Measurements from ENCODE around the gene HOXB1.

Gene HOXB1

GRCh38 chr17:48553826-48554225 is 23.0 kb upstream of the HOXB1 start:
- no peak for DNase-seq

DNA sequence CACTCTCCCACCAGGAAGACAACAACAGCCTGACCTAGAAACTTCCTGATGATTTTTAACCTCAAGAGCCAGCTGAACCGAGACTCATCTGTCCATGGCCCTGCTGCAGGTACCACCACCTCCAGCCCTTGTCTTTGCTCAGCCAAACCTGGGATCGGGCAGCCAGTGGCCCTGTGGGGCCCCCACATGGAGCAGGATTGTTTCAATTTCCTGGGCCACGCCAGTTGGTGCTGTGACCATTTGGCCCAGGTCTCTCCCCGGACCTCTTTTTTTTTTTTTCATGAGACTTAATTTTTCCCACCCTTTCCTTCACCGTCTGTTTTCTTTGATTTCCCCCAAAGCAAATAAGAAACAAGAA is 22.4 kb upstream of the HOXB1 start:
- no peak for DNase-seq

GRCh38 chr17:48552466-48553189 is 21.8 kb upstream of the HOXB1 start:
- DNase-seq, result no peak

- no peak for DNase-seq
Measured at GRCh38 chr17:48551596-48552465, 21.0 kb upstream of the HOXB1 start.

DNA sequence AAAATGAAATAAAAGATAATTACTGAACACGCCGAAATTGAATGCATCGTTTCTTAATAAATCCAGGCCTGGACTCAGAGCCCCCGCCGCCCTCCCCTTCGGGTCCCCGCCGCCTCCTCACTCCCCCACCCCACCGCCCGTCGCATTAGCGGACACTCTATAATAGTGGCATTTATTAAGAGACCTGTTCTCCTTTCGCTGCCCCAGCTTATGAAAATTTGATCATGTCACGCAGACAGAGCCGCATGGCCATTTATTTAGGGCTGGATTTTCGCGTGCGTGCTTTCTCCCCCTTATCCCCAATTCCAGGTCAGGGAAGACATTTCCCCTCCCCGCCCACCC is 20.4 kb upstream of the HOXB1 start:
- DNase-seq, result no peak

GRCh38 chr17:48550502-48551213 is 19.8 kb upstream of the HOXB1 start:
- DNase-seq, result no peak

DNA sequence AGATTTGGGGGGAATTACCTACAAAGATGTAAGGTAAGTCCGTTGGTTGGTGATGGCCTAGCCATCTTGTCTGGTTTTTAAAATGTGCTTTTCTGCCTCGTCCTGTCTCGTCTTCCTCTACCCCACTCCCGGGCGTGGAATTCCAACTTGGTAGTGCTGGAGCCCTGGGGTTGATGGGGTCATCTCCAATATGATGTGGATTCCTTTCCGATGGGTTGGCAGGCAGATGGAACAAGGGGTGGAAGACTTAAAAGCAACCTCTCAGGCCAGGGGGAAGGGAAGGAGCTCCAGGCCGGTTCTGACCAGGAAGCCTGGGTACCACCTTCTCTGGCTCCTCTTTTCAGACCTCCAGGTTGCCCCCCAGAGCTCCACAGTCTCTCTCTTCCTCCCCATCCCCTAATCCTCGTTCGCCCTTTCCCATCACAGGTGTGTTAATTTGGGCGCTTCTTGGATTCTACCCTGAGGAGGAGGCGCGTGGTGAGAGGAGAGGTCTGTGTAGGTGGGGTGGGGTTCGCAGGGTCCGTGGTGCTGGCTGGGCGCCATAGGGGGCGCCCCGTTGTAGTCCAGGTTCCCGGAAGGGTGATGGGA is 19.2 kb upstream of the HOXB1 start:
- DNase-seq, result no peak

- no peak for DNase-seq
Measured at GRCh38 chr17:48549281-48549630, 18.4 kb upstream of the HOXB1 start.

GRCh38 chr17:48548523-48549280 is 17.9 kb upstream of the HOXB1 start:
- DNase-seq, result no peak

DNA sequence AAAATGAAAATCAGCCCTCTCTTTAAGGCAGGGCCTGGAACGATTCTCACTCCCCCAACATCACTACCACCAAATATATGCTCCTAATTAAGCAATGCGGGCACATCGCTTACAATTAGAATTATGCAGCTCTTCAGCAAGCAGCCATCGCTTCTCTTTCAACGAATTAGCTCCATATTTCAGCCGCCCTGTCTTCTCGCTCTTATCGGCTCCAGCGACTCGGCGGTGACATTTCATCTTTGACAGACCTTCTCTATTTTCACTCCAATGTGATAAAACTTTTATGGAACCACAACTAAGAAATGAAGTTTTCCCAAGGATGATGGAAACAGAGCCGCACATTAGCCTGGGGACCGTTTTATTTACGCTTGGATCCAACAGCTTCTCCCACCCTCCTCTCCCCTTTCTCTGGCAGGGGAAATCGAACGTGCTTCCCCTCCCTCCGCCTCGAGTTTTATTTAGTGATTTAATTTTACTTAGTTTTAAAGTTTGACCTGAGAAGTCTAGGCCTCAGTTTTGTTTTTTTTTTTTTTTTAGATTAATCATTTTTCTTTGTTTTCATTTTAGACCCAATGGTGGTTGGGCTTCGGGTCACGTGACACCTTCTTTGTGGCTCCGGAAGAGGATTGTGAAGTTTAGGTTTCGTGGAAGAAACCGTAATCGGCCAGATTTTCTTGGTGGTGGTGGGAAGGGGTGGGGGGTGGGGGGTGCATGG is 17.2 kb upstream of the HOXB1 start:
- DNase-seq, result peak; percentile 56

DNA sequence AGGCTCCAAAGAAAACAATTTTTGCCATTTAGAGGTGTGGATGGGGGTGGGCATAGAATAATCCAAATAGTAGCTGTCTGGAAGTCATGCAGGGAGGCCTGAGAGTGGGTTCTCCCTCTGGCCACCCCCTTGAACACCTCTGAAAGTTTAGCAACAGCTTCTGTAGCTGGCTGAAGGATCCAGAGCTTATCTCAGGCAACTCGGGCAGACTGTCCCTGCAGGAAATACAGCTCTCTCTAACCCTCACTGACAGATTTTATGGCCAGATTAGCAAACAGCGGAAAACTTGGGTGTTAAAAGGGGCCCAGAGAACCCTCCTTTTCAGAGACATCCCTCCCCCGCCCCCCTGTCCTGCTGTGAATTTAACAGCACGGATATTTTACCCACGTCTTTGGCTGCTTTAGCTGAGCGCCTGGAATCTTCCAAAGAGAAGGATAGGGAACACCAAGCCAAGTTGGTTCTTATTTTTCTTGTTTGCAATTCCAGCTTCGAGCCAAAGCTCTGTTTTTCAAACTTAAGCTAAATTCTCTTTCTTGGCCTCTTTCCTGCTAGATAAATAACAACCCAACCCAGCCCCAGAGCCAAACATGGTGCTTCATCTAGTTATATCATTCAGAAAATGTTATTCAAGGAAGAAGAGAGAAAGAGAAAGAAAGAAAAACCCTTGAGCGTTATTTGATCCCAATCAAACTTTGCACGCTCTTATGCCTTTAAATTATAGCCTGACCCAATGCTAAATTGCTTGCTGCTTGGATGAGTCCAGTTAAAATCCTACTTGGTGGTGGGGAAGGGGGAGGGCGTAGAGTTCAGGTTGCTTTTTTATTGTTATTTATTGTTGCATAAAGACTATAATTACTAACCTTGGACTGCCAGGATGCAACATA is 16.4 kb upstream of the HOXB1 start:
- DNase-seq, result peak; percentile 27

DNA sequence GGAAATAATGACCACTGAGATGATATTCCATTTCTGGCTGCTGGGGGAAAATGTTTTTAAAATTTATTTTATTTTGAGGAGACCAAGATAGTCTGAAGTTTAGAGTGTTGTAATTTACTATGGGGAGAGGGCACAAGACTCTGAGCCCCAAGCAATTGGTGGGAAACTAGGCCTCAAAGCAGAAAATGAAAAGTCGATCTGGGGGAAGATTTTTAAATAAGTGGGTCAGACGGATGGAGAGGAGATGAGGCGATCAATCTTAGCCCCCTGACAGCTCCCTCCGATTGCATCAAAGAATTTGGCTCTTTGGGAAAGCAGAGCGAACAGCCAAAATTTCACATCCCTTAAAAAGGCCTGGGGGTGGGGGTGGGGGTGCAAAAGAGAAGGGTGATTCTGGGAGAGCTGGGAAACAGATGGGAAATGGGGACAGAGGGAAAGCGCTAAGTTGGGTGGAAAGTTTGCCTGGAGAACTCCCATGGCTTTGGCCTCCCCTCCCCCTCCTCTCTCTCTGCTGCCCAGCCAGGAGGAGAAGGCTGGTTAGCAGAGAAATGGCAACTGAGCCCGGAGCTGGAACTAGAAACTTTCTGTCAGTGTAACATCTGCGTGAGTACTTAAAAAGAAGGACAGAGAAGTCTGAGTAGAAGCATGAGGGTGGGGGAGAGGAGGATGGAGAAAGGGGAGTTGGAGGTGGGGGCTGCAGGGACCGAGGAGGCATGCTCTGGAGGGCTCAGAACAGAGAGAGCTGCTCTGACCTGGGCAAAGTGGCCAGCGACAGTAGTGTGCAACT is 15.5 kb upstream of the HOXB1 start:
- no peak for DNase-seq

DNA sequence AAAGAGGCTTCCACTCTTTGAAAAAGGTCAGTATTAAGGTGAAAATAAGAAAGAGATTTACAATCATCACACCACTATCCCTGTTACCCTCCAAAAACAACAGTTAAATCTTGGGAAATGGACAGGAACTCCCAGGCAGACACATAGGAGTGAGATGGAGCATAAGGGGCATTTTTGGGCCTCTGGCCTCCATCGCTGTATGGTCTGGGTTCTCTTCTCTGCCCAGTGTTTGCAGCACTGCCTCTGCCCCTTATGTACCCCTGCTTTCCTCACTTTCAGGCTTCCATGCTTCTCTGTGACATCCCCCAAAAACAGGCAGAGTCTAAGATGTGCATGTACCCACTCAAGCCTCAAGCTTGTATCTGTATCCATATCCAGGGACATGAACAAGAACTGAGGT is 14.7 kb upstream of the HOXB1 start:
- DNase-seq, result no peak

DNA sequence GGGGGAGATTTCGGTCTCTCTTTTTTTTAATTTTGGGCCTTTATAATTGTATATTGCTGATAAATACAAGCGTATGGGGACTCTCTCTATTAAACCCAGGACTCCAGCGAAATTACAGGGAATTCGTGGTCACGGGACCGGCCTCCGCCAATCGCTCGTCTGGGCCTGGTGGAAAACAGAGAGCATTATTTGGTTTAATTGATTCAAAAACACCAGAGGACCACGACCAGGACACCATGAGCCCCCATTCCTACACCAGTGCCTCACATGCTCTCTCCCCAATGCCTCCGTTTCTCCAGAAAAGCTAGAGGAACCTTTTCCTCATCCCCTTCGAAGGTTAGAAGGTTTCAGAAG is 14.2 kb upstream of the HOXB1 start, which contains the start of gene HOXB2:
Gene HOXB2, minus strand, starts transcription at position 88 of the 354 bp plus-strand sequence. CDS start 198 bp downstream, outside the sequence.
- DNase-seq, result no peak

DNA sequence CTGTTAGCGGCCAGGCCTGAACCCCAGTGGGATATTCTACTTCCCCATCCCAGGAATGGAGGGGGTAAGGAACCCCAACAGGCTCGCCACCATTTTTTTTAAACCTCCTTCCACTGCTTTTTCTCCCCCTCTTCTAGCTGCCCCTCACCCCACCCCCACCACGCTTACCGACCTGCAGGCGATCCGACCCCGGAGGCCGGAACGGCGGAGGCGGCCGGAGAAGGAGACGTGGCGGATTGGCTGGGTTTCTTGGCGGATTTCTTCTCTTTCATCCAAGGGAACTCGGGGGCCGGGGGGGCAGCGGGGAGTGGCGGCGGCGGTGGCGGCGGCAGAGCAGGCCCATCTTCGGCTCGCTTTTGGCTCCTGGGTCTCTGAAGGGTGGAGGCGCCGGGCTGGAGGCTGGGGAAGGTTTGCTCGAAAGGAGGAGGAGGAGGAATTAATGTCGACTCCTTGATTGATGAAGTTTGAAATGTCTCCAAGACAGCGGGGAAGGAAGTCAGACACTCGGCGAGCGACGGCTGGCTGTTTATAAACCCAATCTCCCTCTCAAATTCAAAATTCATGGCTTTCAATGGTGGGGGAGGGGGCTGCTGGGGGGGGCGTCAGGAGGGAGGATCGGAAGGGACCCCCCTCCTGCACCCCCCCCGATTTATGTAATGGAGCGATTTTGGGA is 13.7 kb upstream of the HOXB1 start:
- peak; percentile 46 for DNase-seq

- no peak for DNase-seq
Measured at GRCh38 chr17:48543854-48544348, 13.1 kb upstream of the HOXB1 start.

GRCh38 chr17:48543107-48543853 is 12.5 kb upstream of the HOXB1 start:
- DNase-seq, result peak; percentile 71

- no peak for DNase-seq
Measured at GRCh38 chr17:48542698-48543106, 11.9 kb upstream of the HOXB1 start.
